ENCODE measurements around the gene KLF4. TPM values are rescaled to one million over a fixed set of nuclear protein-coding genes. Genes with fewer than 3 reads are reported as not detected.

The KLF4 gene
- total RNA-seq, 1 donor from 2014 or later = 2.9 TPM

DNA sequence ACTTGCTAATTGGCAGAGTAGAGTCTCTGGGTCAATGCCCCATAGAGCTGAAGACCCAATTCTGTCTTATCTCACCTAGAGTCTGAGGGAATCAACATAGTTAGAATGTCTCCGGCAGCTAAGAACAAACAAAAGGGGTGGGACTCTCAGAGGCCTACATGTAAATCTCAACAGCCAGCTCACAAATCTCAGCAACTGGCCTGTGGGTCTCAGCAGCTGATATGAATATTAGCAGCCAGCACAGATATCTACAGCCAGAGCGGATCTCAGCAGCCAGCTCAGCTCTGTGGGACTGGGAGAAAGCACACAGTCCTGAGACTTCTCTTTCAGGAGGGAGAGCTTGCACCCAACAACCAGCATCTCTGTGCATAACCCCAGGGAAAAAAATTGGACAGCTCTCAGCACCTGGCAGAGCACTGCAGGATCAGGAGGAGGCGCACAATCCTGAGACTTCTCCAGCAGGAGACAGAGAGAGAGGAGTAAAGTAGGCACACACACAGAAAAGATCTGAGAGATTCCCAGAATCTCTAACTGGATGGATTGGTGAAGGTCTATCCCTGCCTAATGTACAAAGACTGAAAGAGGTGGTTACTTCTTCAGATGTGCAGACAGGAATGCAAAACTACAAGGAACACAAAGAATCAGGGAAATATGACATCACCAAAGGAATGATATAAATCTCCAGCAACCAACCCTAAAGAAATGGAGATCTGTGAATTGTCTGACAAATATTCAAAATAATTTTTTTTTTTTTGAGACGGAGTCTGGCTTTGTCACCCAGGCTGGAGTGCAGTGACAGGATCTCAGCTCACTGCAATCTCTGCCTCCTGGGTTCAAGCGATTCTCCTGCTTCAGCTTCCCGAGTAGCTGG lies 29.2 kb downstream of the KLF4 start:
- ATAC-seq (no peak), DNase-seq (ENCODE audit: low spot score) (no peak)

DNA sequence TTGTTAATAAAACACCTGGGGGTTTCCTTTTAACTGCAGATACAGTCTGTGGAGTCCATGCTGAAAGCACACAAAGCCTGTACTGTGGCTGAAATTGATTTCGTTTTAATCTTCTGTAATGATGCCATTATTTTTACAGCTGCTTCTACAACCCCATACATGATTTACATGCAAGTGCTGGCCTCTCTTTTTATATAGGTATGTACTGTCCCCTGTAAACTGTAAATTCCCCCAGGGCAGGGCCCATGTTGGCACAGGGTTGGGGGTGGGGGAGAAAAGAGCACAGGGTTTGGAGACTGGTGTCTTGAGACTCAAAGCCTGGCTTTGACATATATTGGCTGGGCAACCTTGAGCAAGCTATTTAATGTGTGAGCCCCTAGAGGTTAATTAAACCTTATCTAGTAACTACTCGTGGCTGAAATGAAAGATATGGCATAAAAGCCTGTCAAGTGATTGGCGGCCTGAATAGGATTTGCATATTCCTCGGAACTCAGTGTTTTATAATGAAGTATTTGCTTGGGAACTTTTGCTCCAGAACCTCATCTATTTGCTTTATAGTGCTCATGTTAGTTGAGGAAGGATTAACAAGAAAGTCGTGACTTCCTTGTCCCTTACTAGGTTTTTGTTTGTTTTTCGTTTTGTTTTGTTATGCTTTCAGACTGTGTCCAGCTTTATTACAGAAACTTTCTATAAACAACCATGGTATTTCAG lies 34.0 kb downstream of the KLF4 start:
- DNase-seq (ENCODE audit: low spot score) = no peak
- no peak for ATAC-seq

DNA sequence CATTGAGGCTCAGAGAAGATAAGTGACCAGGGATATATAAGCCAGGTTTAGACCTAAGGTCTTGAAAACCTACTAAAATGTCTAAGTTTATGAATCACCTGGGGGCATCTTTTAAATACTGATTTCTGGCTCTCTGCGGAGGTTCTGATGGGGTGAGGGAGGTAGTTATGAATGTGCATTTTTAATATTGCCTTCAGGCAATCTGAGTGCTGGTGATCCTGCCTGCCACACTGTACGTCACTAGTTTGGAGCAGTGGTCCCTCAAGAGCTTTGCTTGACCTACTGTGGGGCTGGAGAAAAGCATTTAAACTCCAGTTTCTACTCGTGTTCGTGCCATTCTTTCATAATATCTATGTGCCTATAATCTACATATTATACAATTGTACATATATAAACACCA lies 36.1 kb downstream of the KLF4 start:
- ATAC-seq (no peak), DNase-seq (ENCODE audit: low spot score) (no peak)

DNA sequence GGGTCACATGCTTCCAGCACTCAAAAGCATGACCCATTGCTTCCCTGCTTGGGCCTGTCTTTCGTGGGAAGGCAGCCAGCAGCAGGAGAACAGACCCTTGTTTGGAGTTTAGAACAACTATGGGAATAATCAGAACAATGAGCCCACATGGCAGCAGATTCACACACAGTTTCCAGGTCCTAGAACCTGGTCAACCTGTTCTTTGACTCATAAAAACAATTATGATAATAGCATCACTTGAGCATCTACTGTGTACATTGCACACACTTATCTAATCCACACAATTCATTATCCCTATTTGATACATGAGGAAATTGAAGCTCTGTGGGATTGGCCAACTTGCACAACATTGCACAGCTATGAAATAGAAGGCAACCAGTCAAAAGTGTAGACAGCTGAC lies 41.7 kb downstream of the KLF4 start:
- ATAC-seq (no peak), DNase-seq (ENCODE audit: low spot score) (no peak)

DNA sequence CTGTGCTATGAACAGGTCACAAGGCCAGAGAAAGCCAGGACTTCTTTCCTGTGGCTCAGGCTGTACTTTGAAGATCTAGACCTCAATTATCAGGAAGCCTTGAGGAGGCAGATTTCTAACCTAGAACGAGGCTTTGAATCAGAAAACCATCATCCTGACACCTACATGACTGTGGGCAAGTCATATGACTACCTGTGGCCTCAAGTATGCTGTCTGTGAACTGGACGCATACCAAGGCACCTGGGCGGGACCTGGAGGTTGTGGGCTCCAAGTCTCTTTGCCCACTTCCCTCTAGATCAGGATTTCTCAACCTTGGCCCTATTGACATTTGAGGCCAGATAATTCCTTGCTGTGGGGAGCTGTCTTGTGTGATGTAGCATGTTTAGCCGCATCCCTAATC lies 42.5 kb downstream of the KLF4 start:
- no peak for DNase-seq (ENCODE audit: low spot score)
- ATAC-seq = no peak

DNA sequence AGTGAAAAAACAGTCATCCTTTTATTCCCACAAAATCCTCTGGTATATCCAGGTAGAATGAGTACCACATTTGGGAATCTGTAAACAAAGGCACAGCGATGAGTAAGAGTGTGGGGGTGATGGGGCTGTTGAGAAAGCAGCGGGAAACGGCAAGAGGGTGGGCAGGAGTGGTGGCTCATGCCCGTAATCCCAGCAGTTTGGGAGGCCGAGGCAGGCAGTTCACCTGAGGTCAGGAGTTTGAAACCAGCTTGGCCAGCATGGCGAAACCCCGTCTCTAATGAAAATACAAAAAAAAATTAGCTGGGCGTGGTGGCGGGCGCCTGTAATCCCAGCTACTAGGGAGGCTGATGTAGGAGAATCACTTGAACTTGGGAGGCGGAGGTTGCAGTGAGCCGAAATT lies 43.1 kb downstream of the KLF4 start:
- no peak for ATAC-seq

DNA sequence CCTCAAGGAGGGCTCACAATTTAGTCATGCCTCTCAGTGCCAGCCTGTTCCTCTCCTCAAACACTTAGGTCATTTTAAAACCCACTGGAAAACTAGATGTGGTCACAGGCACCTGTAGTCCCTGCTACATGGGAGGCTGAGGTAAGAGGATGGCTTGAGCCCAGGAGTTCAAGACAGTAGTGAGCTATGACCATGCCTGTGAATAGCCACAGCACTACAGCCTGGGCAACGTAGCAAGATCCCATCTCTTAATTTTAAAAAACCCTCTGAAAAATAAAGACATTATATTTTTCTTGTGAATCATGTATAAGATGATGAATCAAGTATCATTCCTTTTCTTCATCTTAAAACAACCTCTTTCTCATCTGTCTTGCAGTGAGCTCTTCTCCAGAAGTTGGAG lies 45.8 kb downstream of the KLF4 start:
- no peak for ATAC-seq
- DNase-seq (ENCODE audit: low spot score) = no peak

More for the DNA sequence above, 43.1 kb downstream of the KLF4 start:
- no peak for DNase-seq (ENCODE audit: low spot score)

DNA sequence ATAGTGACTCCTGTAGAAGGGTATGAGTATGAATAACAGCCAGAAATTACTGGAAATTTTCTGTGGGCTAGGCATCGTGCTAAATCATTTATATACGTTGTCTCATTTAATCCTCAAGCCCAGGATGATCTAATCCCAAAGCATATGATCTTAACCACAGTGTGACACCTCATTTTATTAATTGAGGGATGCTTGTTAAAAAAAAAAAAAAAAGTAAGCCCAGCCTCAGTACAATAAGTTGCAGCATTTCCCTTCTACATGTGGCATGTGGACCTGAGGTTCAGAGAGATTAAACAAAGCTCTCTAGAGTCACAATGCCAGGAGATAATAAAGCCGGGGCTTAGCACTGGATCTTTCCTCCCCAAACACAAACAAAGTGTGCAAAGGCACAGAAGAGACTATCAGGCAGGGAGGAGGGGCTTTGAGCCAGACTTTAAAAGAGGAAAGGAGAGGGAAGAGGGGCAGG lies 49.5 kb downstream of the KLF4 start:
- ATAC-seq = no peak
- no peak for DNase-seq (ENCODE audit: low spot score)

GRCh38 chr9:107438211-107439031 lies 51.1 kb downstream of the KLF4 start:
- ATAC-seq (no peak), DNase-seq (ENCODE audit: low spot score) (no peak)

GRCh38 chr9:107437716-107438115 lies 51.9 kb downstream of the KLF4 start:
- ATAC-seq (no peak), DNase-seq (ENCODE audit: low spot score) (no peak)

DNA sequence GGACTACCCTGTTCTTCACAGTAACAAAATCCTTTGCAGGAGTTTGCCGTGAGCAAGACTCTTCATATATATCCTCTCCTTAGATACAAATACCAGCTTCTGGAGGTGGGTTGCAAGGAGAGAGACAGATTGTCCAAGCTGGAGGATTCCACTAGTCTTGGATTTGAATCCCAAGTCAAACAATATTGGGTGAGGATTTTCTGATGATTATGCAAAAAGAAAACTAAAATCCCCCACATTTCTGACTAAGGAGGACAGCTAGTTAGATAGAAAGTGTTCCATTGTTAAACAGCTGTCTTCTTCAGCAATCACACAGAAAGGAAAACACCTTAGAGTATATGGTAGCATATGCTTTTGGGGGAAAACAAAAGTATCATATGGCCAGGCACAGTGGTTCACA lies 54.2 kb downstream of the KLF4 start:
- ATAC-seq (no peak), DNase-seq (ENCODE audit: low spot score) (no peak)

Other genes starting within 250 kb of the KLF4 start
- gene RAD23B, start 206.5 kb downstream of the KLF4 start, total RNA-seq = 98.7 TPM